Dedifferentiated amniotic fluid mesenchymal stem cell (primary cell): ENCODE data around the gene ELK1.
"Not testable (repeated sequence)": the region's sequence is repeated elsewhere in the genome, so short reads cannot be mapped to it uniquely, and the experiment has no call there.

Experiments
- DNase-seq: peaks from one replicate; pipeline ENCODE4 v3.0.0-alpha.2; 2016; ENCODE audit errors: extremely low spot score

The ELK1 gene, protein sequence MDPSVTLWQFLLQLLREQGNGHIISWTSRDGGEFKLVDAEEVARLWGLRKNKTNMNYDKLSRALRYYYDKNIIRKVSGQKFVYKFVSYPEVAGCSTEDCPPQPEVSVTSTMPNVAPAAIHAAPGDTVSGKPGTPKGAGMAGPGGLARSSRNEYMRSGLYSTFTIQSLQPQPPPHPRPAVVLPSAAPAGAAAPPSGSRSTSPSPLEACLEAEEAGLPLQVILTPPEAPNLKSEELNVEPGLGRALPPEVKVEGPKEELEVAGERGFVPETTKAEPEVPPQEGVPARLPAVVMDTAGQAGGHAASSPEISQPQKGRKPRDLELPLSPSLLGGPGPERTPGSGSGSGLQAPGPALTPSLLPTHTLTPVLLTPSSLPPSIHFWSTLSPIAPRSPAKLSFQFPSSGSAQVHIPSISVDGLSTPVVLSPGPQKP

DNA sequence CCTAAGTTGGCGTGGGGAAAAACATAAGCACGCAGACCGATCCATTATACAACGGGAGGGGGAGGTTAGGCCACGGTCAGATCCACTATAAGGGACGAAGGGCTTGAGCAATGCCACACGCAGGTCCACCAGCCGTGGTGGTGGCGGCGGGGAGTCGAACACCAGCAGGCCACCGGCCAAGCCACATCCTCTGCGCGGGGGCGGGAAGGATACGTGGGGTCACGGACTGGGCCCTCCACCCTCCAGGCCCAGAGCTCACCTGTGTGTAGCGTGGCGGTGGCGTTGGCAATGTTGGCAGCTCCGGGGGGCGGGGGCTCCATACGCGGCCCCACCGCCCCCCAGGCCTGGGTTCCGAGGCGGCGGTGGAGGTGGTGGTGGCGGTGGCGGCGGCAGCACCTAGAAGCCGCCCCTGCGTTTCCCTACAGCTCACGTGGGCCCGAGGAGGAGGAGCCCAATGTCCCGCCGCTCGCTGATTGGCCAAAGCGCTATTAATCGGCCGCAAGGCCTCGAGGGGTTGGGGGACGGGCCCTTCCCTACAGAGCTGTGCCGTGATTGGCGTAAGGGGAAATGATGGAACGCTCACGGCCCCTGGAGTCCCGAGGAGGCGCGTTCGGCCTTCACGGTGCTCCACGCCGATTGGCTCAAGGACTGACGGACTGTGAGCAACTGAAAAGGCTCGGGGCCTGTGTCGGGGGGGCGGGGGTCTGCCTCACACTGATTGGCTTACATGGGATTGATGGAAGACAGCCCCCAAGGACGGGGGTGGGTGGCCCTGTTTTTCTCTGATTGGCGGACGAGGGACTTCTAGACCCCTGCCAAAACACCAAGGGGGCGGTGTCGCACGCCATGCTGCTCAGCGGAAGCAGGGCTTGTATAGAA is at the start of gene ELK1:
TSS of gene ELK1 (minus strand) at position 400 of the 879 bp plus-strand sequence. CDS start 9,122 bp downstream, outside the sequence.
- peak; percentile 96 for DNase-seq

DNA sequence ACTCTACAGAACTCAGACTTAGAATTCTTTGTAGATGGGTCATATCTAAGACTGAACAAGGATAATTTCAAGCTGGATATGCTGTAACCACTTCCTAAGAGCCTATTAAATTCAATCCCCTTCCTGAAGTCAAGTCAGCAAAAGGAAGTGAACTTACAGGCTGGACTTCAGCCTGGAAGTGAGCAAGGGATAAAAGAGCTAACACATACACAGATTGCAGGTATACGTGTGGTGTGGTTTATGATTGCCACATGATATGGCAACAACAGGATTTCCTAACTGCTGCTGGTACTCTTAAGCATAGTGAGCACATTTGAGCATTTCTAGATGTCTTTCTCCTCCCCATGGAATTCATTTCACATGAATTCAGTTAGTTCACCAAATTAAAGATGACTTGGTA is 46.8 kb upstream of the ELK1 start:
- DNase-seq: no peak

DNA sequence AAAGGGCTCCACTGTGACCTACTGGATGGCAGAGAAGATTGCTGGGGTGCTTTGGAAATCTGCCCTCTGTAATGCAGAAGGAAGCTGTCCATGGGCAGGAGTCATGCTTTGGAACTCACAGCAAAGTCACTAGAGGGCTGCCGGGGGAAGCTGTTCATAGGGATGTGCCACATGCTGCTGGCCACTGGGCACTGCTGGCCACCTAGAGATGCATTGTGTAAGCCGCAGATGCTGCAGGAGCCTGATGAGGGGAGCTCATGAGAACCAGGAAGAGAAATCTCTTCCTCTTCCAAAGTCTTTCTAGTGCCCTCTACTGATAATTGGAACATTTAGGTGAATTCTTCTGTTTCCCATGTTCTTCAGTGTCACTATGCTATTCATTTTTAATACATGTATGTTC is 39.8 kb upstream of the ELK1 start:
- DNase-seq: no peak

DNA sequence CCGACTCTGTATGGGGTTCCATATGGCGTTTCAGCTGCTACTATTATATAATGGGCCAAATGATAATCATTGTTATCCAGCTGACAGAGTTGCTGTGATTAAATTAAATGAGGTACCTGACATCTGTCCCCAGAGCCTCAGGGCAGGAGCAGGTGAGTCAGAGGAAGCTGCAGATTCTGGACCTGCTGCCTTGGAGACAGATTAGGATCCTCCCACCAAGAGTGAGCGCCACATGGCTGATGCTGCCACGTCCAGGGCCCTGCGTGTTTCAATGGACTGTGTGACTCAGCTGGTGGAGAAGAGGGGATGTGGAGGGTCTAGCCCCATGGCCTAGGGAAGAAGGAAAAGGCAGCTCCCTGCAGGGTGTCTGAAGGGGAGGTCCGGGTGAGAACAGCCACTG is 36.9 kb upstream of the ELK1 start:
- DNase-seq: no peak

DNA sequence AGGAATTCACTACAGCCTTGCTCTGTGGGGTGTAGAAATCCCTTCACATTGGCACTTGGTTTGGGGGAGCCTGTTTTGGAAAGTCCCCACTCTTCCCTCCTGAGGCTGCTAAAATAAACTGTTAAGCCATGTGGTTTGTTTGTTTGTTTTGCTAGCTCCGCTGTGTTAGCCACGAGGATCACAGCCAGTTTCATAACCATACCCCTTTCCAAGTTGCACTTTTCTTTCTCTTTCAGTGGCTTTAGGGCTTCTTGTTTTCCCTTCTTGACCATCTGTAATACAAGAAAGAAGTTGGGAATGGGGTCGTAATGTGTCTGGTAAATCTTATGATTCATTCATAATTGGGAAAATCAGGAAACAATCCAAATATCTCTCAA is 33.5 kb upstream of the ELK1 start:
- DNase-seq: no peak

DNA sequence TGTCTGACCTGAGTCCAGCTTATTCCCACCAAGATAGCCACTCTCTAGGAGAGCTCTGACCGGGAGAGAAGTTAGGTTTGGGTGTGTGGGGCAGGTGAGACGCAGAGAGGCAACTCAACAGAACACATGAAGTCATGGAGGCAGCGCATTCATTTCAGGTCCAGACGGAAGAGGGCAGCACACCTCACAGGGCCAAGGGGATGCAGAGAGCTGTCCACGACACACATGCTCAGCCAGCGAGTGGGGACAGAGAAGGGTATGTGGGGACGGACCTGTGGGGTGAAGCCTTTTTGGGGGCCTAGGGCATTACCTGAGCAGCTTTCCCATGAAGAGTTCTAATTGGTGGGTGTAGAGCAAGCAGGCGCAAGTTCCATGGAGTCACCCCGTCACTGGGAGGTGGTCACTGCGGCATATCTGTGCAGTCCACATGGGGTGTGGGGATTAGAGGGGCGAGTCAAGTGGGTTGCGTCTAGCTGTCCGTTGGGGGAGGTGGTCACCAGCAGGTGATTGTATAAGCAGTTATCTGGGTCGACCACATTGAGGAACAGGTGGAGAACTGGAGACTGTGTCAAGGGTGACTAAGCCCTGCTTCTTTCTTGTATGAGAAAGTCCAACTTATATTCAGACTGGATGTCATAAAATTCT is 32.9 kb upstream of the ELK1 start:
- DNase-seq: no peak

DNA sequence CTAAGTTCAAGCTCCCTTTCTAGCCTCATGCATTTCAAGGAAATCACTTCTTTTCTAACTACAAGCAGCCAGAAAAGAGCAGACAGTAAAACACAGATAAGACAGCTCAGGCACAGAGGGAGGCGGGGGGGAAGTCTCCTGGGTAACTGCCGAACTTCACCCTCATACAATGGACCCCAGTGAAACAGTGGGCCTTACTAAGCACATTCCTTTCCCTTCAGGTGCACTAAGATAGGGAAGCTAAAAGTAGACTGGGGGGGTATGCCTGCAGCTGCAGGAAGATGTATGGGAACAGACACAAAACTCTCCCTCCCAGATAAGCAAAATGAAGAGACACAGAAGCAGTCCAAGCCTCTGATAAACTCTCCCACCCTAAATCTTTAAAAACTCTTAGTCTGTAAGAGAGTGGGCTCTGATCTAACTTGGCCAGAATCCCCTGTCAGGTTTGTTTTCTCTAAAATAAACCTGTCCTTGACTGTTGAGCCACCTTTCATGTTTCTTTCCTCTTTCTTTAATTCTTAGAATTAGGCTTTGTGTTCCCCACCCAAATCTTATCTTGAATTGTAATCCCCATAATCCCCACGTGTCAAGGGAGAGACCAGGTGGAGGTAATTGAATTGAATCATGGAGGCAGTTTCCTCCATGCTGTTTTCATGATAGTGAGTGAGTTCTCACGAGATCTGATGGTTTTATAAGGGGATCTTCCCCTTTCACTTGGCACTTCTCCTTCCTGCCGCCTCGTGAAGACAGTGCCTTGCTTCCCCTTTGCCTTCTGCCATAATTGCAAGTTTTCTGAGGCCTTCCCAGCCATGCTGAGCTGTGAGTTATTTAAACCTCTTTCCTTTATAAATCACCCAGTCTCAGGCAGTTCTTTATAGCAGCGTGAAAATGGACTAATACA is 25.8 kb upstream of the ELK1 start:
- DNase-seq: not testable (repeated sequence)

DNA sequence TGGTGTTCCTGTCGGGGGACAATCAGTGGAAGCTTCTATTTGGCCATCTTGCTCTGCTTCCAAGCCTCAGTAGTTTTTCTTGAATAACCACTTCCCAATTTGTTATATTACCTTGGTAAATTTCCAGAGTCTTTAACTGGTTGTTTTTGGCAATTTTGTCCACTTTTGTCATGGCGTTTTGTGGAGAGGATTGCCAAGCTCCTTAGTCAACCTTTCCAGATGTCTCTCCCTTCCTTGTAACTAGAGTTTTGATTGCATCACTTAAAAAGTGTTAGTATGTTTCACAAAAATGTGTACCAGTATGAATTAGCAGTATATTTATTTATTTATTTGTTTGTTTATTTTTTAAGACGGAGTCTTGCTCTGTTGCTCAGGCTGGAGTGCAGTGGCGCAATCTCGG is 24.4 kb upstream of the ELK1 start:
- no peak for DNase-seq

DNA sequence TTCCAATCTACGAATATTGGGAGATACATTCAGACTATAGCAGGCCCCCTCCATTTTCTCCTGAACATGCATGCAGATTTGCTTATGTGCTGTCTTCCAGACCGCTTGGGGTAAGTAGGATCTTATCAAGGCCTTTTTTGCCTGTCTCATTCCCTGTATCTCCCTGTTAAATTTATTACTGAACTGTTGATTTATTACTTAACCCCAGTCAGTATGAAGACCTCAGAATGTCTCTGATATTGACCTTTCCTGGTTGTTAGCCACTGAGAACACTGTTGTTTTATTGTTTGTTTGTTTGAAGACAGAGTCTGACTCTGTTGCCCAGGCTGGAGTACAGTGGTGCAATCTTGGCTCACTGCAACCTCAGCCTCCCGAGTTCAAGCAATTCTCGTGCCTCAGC is 15.4 kb upstream of the ELK1 start:
- not testable (repeated sequence) for DNase-seq

DNA sequence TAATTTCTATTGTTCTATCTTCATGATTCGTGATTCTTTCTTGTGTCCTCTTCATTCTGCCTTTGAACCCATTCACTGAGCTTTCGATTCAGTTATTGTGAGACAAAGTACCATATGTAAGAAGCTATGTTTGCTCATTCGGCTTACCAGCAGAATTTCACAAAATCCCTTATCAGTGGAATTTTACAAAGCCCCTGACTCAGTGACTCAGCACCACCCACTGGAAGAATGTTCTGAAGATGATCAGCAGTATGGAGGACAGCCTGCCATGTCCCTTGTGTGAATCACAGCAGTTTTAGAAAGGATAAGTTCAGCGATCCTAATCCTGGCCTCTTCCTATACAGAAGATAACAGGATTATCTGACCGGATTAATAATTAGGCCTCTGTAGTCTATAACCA is 14.4 kb upstream of the ELK1 start:
- no peak for DNase-seq

DNA sequence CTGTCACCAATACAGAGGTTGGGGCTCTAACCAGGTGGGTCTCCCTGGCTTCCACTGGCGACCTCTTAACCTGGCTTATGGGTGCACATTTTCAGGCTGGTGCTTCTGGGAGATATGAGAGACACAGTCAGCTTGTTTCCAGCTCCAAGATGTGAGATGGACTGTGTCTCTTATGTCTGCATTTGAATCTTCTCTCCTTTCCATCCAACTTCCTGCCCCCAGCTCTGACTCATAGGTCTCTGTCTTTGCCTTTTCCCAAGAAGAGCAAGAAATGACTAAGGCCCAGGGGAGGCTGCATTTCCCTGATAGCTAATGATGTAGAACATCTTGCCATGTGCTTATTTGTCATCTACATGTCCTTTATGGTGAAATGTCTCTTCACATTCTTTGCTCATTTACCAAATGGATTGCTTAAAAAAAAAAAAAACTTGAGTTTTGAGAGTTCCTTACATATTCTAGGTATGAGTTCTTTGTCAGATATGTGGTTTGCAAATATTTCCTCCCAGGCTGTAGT is 11.8 kb upstream of the ELK1 start:
- DNase-seq: peak; percentile 68

DNA sequence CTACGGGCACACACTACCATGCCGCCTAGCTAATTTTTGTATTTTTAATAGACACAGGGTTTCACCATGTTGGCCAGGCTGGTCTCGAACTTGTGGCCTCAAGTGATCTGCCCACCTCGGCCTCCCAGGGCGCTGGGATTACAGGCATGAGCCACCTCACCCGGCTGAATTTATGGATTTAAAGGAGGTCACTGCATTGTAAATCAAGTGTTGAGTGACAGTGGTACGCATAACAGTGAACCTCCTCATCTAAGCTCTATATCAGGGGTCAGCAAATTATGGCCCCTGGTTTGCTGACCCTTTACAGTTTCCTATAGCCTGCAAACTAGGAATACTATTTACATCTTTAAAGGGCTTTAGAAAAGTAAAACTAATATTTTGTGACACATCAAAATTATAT is 11.2 kb upstream of the ELK1 start:
- no peak for DNase-seq

DNA sequence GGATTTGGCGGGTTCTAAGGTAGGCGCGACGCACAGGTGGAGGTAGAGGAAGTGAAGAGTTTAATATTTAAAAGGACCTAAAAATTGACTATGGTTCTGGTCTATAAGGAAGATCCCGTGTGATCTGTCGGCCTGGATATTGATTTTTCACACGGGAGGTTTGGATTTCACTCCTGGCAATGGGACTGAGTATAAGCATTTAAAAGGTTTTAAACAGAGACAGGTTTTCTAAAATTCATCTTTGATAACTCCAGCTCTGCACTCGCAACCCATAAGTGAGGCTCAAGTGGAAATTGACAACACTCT is 9.0 kb upstream of the ELK1 start:
- DNase-seq: no peak

DNA sequence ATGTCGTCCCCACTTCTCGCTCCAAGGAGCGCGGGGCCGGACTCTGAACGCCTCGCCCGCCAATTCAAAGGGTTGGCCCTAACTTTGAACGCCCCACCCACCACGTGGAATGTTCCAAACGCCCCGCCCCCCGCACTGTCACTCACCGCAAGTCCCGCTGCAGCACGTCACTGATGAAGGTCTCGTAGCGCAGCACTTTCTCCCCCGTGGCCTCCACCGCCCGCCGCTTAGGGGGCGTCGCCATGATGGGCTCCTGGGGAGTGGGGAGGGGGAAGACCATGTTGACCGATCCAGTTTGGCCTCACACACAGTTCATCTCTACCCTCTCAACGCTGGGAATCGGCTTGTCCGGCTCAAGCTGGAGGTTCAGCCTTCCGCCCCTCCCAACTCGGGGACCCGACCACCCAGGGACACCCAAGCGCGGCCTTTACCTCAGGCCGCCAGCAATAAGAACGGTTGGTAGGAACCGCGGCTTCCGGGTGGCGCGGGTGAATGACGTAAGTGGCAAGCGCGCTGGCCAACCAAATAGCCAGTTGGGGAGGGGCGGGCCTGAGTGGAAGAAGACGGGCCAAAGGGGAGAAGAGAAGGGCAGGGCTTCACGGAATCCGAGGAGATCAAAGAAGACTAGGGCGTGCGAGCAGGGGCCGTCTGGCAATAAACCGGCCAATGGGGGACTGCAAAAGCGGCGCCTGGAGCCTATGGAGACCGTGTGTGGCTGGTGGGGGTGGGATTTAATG is 8.5 kb upstream of the ELK1 start, which contains the start of gene UXT:
TSS of gene UXT (minus strand) at position 497 of the 737 bp plus-strand sequence. CDS start at position 244, 253 bp downstream.
- peak; percentile 93 for DNase-seq

DNA sequence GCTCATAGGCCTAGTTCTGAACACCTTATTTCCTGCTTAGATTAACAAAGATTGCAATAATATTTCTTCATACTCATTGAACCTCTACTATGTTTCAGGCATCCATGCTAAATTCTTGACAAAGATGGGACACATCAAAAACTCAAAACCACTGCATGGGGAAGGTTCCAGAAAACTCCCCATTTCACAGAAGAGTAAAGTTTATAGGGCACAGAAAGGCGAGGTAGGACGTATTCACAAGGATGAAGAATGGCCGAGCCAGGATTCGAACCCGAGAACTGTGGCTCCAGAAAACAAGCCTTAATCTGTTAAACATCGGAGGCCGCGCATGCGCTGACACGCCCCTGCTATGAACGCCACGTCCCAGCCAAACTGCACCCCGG is 7.9 kb upstream of the ELK1 start:
- DNase-seq: no peak

DNA sequence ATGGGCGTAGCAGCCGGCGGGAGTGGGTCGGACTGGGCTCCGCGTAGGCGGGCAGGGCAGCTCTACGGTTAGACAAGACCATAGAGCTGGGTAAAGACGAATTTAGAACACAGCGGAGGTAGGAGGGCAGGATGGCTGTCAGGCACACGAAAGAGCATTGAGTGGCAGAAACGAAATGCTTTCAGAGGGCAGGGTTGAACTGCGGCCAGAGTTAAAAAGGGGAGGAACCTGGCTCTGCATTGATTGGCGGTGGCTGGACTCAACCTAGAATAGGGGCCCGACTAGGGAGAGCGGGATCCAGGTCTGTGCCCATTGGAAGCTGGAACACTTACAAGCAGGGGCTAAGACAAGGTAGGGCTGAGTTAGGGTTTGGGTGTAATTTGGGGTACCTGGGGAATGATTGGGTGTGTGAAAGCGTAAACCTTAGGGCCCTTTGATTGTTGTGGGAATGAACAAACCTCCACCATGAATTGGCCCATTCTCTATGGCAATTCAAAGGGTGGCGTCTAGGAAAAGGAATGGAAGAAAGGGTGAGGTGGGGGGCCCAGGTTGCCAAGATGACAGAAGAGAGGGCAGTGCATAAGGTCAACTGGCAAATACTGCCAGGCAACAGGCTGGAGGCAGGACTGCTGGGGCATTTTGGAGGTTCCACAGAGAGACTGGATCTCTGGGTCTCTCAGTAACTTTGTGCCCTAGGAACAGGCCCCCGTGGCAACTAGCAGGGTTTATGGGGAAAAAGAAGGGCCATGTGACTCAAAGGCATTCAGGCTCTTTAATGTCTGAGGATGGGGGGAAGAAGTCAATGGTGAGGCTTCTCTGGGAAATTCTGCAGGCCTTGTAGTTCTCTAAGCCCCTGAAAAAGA is 911 bp upstream of the ELK1 start:
- DNase-seq: no peak

DNA sequence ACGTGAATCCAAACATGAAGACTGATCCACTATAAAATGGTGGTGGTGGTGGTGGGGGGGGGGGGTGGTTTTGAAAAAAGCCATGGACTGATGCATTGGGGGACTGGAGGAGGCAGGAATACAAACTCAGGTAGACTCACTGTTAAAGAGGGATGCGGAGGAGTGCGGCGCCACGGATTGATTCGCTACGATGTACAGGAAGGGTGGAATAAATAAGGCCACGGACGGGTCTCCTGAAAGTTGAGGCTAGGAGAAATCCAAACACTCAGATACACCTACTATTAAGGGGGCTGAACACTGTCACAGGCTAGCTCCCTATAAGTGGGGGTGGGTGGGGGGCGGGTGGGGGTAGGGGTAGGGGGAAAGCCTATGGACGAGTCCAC is 591 bp downstream of the ELK1 start:
- no peak for DNase-seq

DNA sequence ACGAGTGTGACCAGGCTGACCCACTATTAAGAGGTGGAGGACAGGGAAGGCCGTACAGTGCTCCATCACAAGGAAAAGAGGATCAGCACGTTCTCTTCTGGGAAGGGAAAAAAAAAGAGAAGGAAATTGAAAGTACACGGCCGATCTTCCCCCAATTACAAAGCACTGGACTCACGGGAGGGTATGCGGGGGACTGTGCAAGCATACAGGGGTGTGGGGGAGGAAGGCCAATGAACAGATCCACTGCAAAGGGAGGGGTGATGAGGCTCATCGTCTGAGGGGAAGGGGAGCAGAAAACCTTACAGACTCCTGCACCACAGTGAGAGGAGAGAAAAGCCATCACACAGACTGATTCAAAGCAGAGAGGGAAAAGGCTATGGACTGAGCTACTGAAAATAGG is 1.1 kb downstream of the ELK1 start:
- DNase-seq: no peak

DNA sequence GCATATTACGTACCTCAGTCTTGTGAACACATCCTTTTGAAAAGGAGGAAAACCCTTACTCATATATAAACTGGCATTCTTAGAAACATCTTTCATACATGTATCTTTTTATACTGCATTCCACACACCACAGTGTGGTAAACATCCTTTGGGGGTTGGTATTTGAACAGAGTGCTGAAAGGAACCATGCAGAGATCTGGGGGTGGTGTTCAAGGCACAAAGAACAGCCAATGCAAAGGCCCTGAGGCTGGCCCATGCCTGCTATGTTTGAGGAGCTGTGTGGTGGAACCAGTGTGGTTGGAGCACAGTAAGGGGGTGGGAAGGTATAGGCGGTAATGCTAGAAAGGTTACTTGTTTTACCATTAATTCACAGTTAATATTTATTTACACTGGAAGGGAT is 2.0 kb downstream of the ELK1 start:
- DNase-seq: no peak

DNA sequence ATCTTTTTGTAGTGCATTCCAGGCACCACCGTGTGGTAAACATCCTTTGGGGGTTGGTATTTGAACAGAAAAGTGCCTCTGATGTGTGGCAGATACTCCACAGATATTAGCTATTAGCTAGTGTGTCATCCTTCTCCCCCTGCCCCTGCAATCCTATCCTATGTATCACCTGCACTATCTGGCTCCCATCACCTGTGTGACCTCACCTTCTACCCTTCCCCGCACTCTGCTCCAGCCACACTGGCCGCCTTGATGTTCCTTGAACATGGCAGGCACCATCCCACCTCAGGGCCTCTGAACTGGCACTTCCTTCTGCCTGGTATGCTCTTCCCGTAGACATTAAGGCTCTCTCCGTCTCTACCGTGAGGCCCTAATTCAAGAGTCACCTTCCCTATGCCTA is 3.7 kb downstream of the ELK1 start:
- no peak for DNase-seq
